ENCODE results near the gene RAPGEF6.

The RAPGEF6 gene

GRCh38 chr5:131528682-131529081, 106.3 kb downstream of the RAPGEF6 start:
- H3K27me3 ChIP-seq (ENCODE audit: insufficient read depth, poor library complexity, severe bottlenecking), result no peaks in the 10 kb centered on the region
- TF ChIP-seq POLR2AphosphoS5 (IDR thresholded peaks at IDR 0.05; ENCODE audit: low read depth) (no peak), CTCF (IDR thresholded peaks at IDR 0.05; ENCODE audit: insufficient read depth, low read length) (no peak), REST (IDR thresholded peaks at IDR 0.05; ENCODE audit: insufficient replicate concordance, low read depth) (no peak), SPI1 (IDR thresholded peaks at IDR 0.05; ENCODE audit: borderline replicate concordance, low read depth) (no peak), GABPA (IDR thresholded peaks at IDR 0.05; ENCODE audit: low read depth) (no peak)
- DNase-seq (ENCODE audit: low read depth in 1 of 2, low spot score in 1 of 2), result peak in 1 of 2 experiments; percentile 0
- no peak overlapping the region for H3K4me3 ChIP-seq (replicated peaks; ENCODE audit: insufficient read depth, low read length)
- H3K27ac ChIP-seq (replicated peaks), result no peak overlapping the region

GRCh38 chr5:131525805-131526204, 109.2 kb downstream of the RAPGEF6 start:
- Histone ChIP-seq H3K27ac (replicated peaks) (no peak overlapping the region), H3K4me3 (replicated peaks; ENCODE audit: insufficient read depth, low read length) (no peak overlapping the region), H3K27me3 (ENCODE audit: insufficient read depth, poor library complexity, severe bottlenecking) (no peaks in the 10 kb centered on the region)
- DNase-seq (ENCODE audit: low read depth in 1 of 2, low spot score in 1 of 2), result peak in 1 of 2 experiments; percentile 28
- TF ChIP-seq SPI1 (IDR thresholded peaks at IDR 0.05; ENCODE audit: borderline replicate concordance, low read depth), result peak; percentile 55
- TF ChIP-seq GABPA (IDR thresholded peaks at IDR 0.05; ENCODE audit: low read depth), result no peak
- TF ChIP-seq REST (IDR thresholded peaks at IDR 0.05; ENCODE audit: insufficient replicate concordance, low read depth), result no peak
- TF ChIP-seq CTCF (IDR thresholded peaks at IDR 0.05; ENCODE audit: insufficient read depth, low read length), result no peak

- no peak for DNase-seq (ENCODE audit: low read depth in 1 of 2, low spot score in 1 of 2)
- no peak for TF ChIP-seq POLR2AphosphoS5 (IDR thresholded peaks at IDR 0.05; ENCODE audit: low read depth)
- TF ChIP-seq SPI1 (IDR thresholded peaks at IDR 0.05; ENCODE audit: borderline replicate concordance, low read depth), result no peak
- no peak for TF ChIP-seq REST (IDR thresholded peaks at IDR 0.05; ENCODE audit: insufficient replicate concordance, low read depth)
- TF ChIP-seq GABPA (IDR thresholded peaks at IDR 0.05; ENCODE audit: low read depth), result no peak
- no peak for TF ChIP-seq CTCF (IDR thresholded peaks at IDR 0.05; ENCODE audit: insufficient read depth, low read length)
- no peaks in the 10 kb centered on the region for H3K27me3 ChIP-seq (ENCODE audit: insufficient read depth, poor library complexity, severe bottlenecking)
- no peak overlapping the region for H3K27ac ChIP-seq (replicated peaks)
- H3K4me3 ChIP-seq (replicated peaks; ENCODE audit: insufficient read depth, low read length), result no peak overlapping the region
Measured at GRCh38 chr5:131524431-131524830, 110.6 kb downstream of the RAPGEF6 start.
